Fibroblast of the conjunctiva (primary cell): ENCODE measurements around the gene KDELR3.

ENCODE experiments used
- DNase-seq: peaks from one replicate; pipeline ENCODE4 v3.0.0-alpha.2; 2010; ENCODE audit warnings: low read depth

KDELR3 gene

GRCh38 chr22:38484244-38484643, 16.3 kb downstream of the KDELR3 start:
- DNase-seq = no peak

GRCh38 chr22:38485783-38486182, 17.9 kb downstream of the KDELR3 start:
- DNase-seq = no peak

GRCh38 chr22:38487946-38488345, 20.1 kb downstream of the KDELR3 start:
- no peak for DNase-seq

- no peak for DNase-seq
These were observed 21.2 kb downstream of the KDELR3 start for GRCh38 chr22:38489142-38489541.

GRCh38 chr22:38489561-38490145, 21.8 kb downstream of the KDELR3 start:
- DNase-seq = no peak

GRCh38 chr22:38490475-38490874, 22.6 kb downstream of the KDELR3 start:
- no peak for DNase-seq

GRCh38 chr22:38490915-38491314, 23.0 kb downstream of the KDELR3 start:
- peak; percentile 57 for DNase-seq

- DNase-seq = no peak
These were observed 23.9 kb downstream of the KDELR3 start for GRCh38 chr22:38491707-38492348.

- no peak for DNase-seq
These were observed 26.6 kb downstream of the KDELR3 start for GRCh38 chr22:38494498-38494897.

- DNase-seq = no peak
These were observed 27.0 kb downstream of the KDELR3 start for GRCh38 chr22:38494939-38495338.

GRCh38 chr22:38497869-38498268, 30.0 kb downstream of the KDELR3 start:
- no peak for DNase-seq

GRCh38 chr22:38501797-38502672, 34.1 kb downstream of the KDELR3 start:
- no peak for DNase-seq

- no peak for DNase-seq
These were observed 35.1 kb downstream of the KDELR3 start for GRCh38 chr22:38503021-38503420.

- DNase-seq = no peak
These were observed 37.0 kb downstream of the KDELR3 start for GRCh38 chr22:38504731-38505540.

GRCh38 chr22:38505541-38506117, 37.7 kb downstream of the KDELR3 start:
- peak; percentile 21 for DNase-seq

- DNase-seq = peak; percentile 93
These were observed 38.4 kb downstream of the KDELR3 start, which contains the start of gene DDX17 for GRCh38 chr22:38506118-38506962. DDX17 (minus strand) TSS chr22:38506311.

- no peak for DNase-seq
These were observed 42.6 kb downstream of the KDELR3 start for GRCh38 chr22:38510416-38510970.

GRCh38 chr22:38513063-38513462, 45.2 kb downstream of the KDELR3 start:
- no peak for DNase-seq

- no peak for DNase-seq
These were observed 50.7 kb downstream of the KDELR3 start for GRCh38 chr22:38518620-38519019.

- no peak for DNase-seq
These were observed 51.8 kb downstream of the KDELR3 start for GRCh38 chr22:38519453-38520250.
